Type B pancreatic cell (in vitro differentiated cells): Measurements from ENCODE around the gene P3H3. TPM values are rescaled to one million over a fixed set of nuclear protein-coding genes. Genes with fewer than 3 reads are reported as not detected.

Source experiments
- DNase-seq: peaks from one replicate; pipeline ENCODE4 v3.0.0; 2021; ENCODE audit warnings: mixed read lengths; ENCODE audit not compliant: unreplicated experiment; ENCODE audit errors: extremely low spot score
- H3K27ac Mint-ChIP-seq: 2 replicates; pipeline ENCODE4 v1.8.0; 2021; ENCODE audit warnings: mild to moderate bottlenecking, mixed read lengths
- H3K27me3 Mint-ChIP-seq: 2 replicates; pipeline ENCODE4 v1.8.0; 2021; ENCODE audit warnings: mixed read lengths
- H3K36me3 Mint-ChIP-seq: 2 replicates; pipeline ENCODE4 v1.8.0; 2021; ENCODE audit warnings: mixed read lengths
- H3K4me1 Mint-ChIP-seq: one replicate; pipeline ENCODE4 v1.8.0; 2021; ENCODE audit warnings: mixed read lengths; ENCODE audit not compliant: unreplicated experiment
- H3K4me3 Mint-ChIP-seq: 2 replicates; pipeline ENCODE4 v1.8.0; 2021; ENCODE audit warnings: mild to moderate bottlenecking, mixed read lengths
- H3K9me3 Mint-ChIP-seq: 2 replicates; pipeline ENCODE4 v1.8.0; 2021; ENCODE audit warnings: mixed read lengths
- CTCF ChIP-seq: fragments of 200-600 bp; sonication (generic); conservative IDR thresholded peaks from 2 replicates; pipeline ENCODE4 v1.5.0; 2021; ENCODE audit warnings: antibody characterized with exemption, mild to moderate bottlenecking
- total RNA-seq: library from RNA; stranded (reverse); gene quantifications from 2 replicates; pipeline ENCODE4 v1.2.1, GENCODE V29; 2021; ENCODE audit warnings: low replicate concordance

Gene P3H3
- total RNA-seq, 1 donor from 2014 or later = 66.0 TPM

- Mint-ChIP-seq H3K27me3 (peaks cover 43% of the 10 kb centered on the region), H3K4me3 (peak overlapping the region; percentile 90), H3K4me1 (peaks cover 28% of the 10 kb centered on the region), H3K27ac (peak overlapping the region; percentile 79), H3K9me3 (no peaks in the 10 kb centered on the region), H3K36me3 (peaks cover 10% of the 10 kb centered on the region)
- no peak for TF ChIP-seq CTCF
- no peak for DNase-seq
These were observed 1.3 kb upstream of the P3H3 start for GRCh38 chr12:6826734-6827436.

- peak overlapping the region; percentile 79 for H3K27ac Mint-ChIP-seq
- no peaks in the 10 kb centered on the region for H3K9me3 Mint-ChIP-seq
- no peak for DNase-seq
- H3K4me1 Mint-ChIP-seq = peaks cover 28% of the 10 kb centered on the region
- H3K36me3 Mint-ChIP-seq = peaks cover 13% of the 10 kb centered on the region
- H3K27me3 Mint-ChIP-seq = peaks cover 40% of the 10 kb centered on the region
- no peak for TF ChIP-seq CTCF
- H3K4me3 Mint-ChIP-seq = peak overlapping the region; percentile 90
These were observed 733 bp upstream of the P3H3 start for GRCh38 chr12:6827437-6827911.

- no peak for DNase-seq
- H3K36me3 Mint-ChIP-seq = peaks cover 13% of the 10 kb centered on the region
- H3K27ac Mint-ChIP-seq = peak overlapping the region; percentile 90
- no peak for TF ChIP-seq CTCF
- H3K4me3 Mint-ChIP-seq = peak overlapping the region; percentile 98
- no peaks in the 10 kb centered on the region for H3K9me3 Mint-ChIP-seq
- peaks cover 20% of the 10 kb centered on the region for H3K4me1 Mint-ChIP-seq
- H3K27me3 Mint-ChIP-seq = peaks cover 31% of the 10 kb centered on the region
These were observed 751 bp downstream of the P3H3 start for GRCh38 chr12:6828781-6829535.

- peak overlapping the region; percentile 98 for H3K4me3 Mint-ChIP-seq
- H3K27me3 Mint-ChIP-seq = peaks cover 26% of the 10 kb centered on the region
- H3K36me3 Mint-ChIP-seq = peaks cover 17% of the 10 kb centered on the region
- no peaks in the 10 kb centered on the region for H3K9me3 Mint-ChIP-seq
- H3K27ac Mint-ChIP-seq = peak overlapping the region; percentile 90
- TF ChIP-seq CTCF = peak; percentile 47
- peaks cover 20% of the 10 kb centered on the region for H3K4me1 Mint-ChIP-seq
- no peak for DNase-seq
These were observed 1.5 kb downstream of the P3H3 start for GRCh38 chr12:6829536-6830220.

- no peak for TF ChIP-seq CTCF
- H3K27ac Mint-ChIP-seq = no peak overlapping the region
- H3K36me3 Mint-ChIP-seq = peaks cover 19% of the 10 kb centered on the region
- peak overlapping the region; percentile 98 for H3K4me3 Mint-ChIP-seq
- H3K4me1 Mint-ChIP-seq = peaks cover 14% of the 10 kb centered on the region
- H3K9me3 Mint-ChIP-seq = no peaks in the 10 kb centered on the region
- H3K27me3 Mint-ChIP-seq = peaks cover 19% of the 10 kb centered on the region
- DNase-seq = no peak
These were observed 2.2 kb downstream of the P3H3 start for GRCh38 chr12:6830286-6830890.
